ENCODE data around the gene THOC2.

THOC2 gene

DNA sequence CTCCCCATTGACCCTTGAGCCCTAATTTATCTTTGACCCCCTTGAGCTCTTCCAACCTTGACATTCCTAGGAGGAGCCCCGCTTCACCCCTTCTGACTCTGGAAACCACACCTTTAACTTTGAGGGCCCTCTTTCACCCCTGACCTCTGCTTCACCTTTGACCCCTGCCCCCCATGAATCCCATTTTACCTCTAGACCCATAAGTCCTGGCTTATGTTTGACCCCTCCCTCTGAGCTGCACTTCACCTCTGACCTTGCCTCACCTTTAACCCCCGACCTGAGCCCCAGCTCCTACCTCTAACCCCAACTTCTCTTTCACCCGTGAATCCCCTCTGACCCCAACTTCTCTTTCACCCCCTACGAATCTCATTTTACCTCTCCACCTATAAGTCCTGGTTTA lies 169.7 kb downstream of the THOC2 start:
- no peak for DNase-seq

DNA sequence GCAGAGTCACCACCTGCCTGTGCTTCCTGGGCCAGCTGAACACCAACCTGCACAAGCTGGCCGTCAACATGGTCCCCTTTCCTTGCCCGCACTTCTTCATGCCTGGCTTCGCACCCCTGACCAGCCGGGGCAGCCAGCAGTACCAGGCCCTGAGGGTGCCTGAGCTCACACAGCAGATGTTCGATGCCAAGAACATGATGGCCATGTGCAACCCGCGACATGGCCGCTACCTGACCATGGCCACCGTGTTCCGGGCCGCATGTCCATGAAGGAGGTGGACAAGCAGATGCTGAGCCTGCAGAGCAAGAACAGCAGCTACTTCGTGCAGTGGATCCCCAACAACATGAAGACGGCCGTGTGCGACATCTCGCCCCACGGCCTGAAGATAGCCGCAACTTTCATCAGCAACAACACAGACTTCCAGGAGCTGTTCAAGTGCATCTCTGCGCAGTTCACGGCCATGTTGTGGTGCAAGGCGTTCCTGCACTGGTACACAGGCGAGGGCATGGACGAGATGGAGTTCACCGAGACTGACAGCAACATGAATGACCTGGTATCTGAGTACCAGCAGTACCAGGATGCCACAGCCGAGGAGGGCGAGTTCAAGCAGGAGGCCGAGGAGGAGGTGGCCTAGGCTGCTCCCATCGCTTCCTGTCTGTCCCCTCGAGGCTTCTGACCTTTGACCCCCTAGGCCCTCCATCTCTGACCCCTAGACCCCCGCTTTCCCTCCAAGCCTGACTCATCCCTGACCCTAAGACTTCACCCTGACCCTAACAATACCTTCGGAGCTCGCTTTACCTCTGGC lies 170.3 kb downstream of the THOC2 start:
- no peak for DNase-seq

DNA sequence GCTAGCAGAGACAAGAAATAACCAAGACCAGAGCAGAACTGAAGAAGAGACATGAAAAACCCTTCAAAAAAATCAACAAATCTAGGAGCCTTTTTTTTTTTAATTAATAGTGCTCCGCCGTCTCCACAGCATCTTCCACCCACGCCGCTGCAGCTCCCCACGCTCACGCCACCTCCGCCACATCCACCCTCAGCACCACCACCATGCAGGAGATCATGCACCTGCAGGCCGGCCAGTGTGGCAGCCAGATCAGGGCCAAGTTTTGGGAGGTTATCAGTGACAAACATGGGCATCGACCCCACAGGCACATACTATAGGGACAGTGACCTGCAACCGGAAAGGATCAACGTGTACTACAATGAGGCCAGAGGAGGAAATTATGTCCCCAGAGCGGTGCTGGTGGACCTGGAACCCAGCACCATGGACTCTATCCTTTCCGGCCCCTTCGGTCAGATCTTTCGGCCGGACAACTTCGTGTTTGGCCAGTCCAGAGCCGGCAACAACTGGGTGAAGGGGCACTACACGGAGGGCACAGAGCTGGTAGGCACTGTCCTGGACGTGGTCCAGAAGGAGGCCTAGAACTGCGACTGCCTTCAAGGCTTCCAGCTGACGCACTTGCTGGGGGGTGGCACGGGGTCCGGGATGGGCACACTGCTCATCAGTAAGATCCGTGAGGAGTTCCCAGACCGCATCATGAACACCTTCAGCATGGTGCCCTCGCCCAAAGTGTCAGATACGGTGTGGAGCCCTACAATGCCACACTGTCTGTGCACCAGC lies 171.2 kb downstream of the THOC2 start:
- DNase-seq, result no peak

DNA sequence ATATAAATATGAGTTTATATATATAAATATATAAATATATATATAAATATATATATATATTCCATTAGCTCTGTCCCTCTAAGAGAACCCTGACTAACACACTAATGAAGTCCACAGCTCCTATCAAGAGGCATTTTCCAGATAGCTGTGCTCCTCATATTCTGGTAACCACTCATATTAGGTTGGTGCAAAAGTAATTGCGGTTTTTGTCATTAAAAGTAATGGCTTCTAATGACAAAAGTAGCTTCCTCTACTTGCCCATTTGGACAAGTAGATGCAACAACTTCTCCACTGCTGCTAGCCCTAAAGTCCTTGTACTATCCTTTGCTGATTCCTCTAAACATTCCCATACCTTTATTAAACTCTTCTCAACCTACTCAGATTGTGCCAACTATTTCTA lies 182.0 kb downstream of the THOC2 start:
- DNase-seq, result no peak

Data from HCEC 1CT (cell line).